K562 (cell line): ENCODE results near the gene SATB1.

Source experiments
- EZH2 ChIP-seq: IDR thresholded peaks from 2 replicates; pipeline ENCODE4 v1.6.1; 2012; ENCODE audit warnings: low read depth, mild to moderate bottlenecking, inconsistent platforms, low read length, borderline replicate concordance
- JUN ChIP-seq, 2 experiments: sonication (generic) in 1 of 2; formaldehyde crosslinking in 1 of 2; IDR thresholded peaks; 2 replicates each; pipeline versions ENCODE4 v1.6.1 to v1.8.0; 2012 to 2022; ENCODE audit warnings: borderline replicate concordance in 2 of 2, mild to moderate bottlenecking in 2 of 2, improper control_type of control experiment in 1 of 2, low read depth in 1 of 2, low read length in 1 of 2, missing genetic modification reagents in 1 of 2
- ZFX ChIP-seq: sonication (generic); formaldehyde crosslinking; IDR thresholded peaks from 2 replicates; pipeline ENCODE4 v1.8.0; 2022; ENCODE audit warnings: mild to moderate bottlenecking, missing genetic modification reagents, moderate library complexity

DNA sequence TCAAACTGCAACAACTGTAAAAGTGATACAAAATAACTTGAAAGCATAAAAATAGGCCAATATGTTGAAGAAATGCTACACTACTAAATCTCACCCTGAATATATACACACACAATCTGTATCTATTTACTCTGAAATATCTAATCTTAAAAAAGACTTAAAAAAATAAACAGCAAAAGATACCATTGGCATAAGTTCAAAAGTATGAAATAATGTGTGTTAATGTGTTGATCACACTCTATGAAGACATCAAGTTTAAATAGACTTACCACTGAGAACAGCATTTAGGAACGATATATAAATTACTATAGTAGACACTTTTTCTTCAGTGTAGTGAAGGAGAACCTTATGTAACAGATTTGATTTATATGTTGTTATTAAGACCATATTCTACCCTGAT is 14.1 kb upstream of the SATB1 start:
- no peak for TF ChIP-seq ZFX (CRISPR knock-in tag)
- TF ChIP-seq EZH2 = no peak
- no peak for TF ChIP-seq JUN (IDR thresholded peaks at IDR 0.05; ENCODE audit: borderline replicate concordance, low read depth, low read length)
- TF ChIP-seq JUN (CRISPR knock-in tag; IDR thresholded peaks at IDR 0.05; ENCODE audit: borderline replicate concordance) = no peak
